ENCODE results near the gene CCR7. TPM values are rescaled to one million over a fixed set of nuclear protein-coding genes. Genes with fewer than 3 reads are reported as not detected.

CCR7 gene
- total RNA-seq, result under 1 TPM in 1 of 2 donors, not detected in 1; 0.28 TPM

DNA sequence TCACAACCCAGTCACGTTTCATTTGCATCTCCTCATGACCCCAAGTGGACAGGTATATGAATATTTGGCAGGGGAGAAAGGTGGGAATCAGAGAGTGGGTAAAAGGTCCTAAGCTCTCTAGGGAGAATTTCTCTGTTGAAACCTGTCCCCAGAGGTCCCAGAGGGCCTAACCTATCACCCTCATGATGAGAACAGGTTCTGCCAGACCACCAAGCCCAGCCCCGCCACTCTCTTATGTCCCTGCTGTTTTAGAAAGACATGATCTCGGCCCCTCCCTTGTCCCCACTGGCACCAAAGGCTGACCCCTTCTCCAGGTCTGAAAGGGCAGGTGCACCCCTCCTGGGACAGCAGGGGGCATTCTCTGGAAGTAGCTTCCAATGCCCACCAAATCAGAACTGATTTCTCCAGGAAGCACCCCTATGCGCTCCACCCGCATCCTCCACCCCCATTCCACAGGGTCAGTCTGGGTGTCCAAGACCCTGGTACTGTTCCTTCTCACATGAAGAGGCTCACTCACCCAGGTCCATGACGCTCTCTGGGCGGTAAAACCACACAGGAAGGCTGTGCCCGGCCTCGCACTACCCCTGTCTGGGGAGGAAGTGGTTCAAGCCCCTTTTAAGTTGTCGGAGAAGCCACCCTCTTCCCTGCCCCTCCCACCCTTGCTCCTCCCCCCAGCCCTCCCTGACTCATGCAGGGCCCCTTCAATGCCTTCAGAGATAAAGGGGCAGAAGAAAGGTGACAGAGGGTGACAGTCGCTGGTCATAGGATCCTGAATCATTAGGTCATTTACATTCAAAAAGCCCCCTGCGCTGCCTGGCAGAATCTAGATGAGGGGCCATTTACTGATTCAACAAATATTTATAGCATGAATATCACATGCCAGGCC is at the start of gene CCR7:
Gene CCR7 (minus strand): TSS at position 590 of the 886 bp plus-strand sequence. CDS start 63 bp downstream, at position 527.
- Histone ChIP-seq H3K27me3 (no peaks in the 10 kb centered on the region), H3K36me3 (no peaks in the 10 kb centered on the region), H3K9me3 (no peaks in the 10 kb centered on the region), H3K4me3 (no peak within 1 kb of the TSS), H3K27ac (no peak within 1 kb of the TSS), H3K4me1 (peaks cover 0 to 7% of the 10 kb centered on the region in 2 donors)
- TF ChIP-seq CTCF (IDR thresholded peaks at IDR 0.05), result no peak
- no peak for DNase-seq (ENCODE audit: low spot score)

GRCh38 chr17:40614431-40615067 is 49.3 kb upstream of the CCR7 start:
- no peaks in the 10 kb centered on the region for H3K36me3 ChIP-seq
- H3K4me3 ChIP-seq, result no peak overlapping the region
- no peaks in the 10 kb centered on the region for H3K9me3 ChIP-seq
- peaks cover 0 to under 1% of the 10 kb centered on the region in 2 donors for H3K4me1 ChIP-seq
- no peak for DNase-seq (ENCODE audit: low spot score)
- no peaks in the 10 kb centered on the region for H3K27me3 ChIP-seq
- no peak for TF ChIP-seq CTCF (IDR thresholded peaks at IDR 0.05)
- H3K27ac ChIP-seq, result no peak overlapping the region

DNA sequence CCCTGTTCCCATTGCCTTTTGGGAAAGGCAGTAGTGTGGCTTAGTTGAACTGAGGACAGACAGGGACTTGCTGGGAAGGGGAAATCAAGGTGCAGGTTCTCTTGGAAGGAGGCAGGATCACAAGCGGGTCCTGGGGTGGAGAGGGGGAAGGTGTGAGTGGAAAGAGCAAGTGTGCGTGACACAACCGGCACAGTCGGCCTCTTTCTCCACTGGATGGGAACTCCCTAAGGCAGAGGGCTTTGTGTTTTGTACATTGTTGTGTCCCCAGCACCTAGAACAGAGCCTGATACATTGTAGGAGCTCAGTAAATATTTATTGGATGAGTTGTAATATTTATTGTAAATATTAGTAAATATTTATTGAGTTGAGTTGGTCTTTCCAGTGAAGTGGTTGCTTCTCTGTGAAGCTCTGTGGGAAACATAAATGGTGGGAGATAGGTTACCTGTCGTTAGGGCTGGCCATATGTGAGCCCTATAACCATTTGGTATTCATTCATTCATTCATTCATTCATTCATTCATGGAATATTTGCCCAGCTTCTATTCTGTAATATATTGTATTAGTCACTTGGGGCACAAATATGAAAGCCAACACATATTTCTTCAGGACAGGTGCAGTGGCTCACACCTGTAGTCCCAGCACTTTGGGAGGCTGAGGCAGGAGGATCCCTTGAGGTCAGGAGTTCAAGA is 48.3 kb upstream of the CCR7 start:
- Histone ChIP-seq H3K4me3 (no peak overlapping the region), H3K27me3 (no peaks in the 10 kb centered on the region), H3K9me3 (no peaks in the 10 kb centered on the region), H3K36me3 (no peaks in the 10 kb centered on the region), H3K4me1 (no peaks in the 10 kb centered on the region), H3K27ac (no peak overlapping the region)
- no peak for DNase-seq (ENCODE audit: low spot score)
- TF ChIP-seq CTCF (IDR thresholded peaks at IDR 0.05), result no peak

GRCh38 chr17:40612599-40613244 is 47.5 kb upstream of the CCR7 start:
- Histone ChIP-seq H3K27ac (no peak overlapping the region), H3K4me1 (no peaks in the 10 kb centered on the region), H3K27me3 (no peaks in the 10 kb centered on the region), H3K4me3 (no peak overlapping the region), H3K9me3 (no peaks in the 10 kb centered on the region), H3K36me3 (no peaks in the 10 kb centered on the region)
- no peak for TF ChIP-seq CTCF (IDR thresholded peaks at IDR 0.05)
- DNase-seq (ENCODE audit: low spot score), result no peak

- TF ChIP-seq CTCF (IDR thresholded peaks at IDR 0.05), result no peak
- Histone ChIP-seq H3K4me3 (no peak overlapping the region), H3K27me3 (no peaks in the 10 kb centered on the region), H3K4me1 (no peaks in the 10 kb centered on the region), H3K9me3 (no peaks in the 10 kb centered on the region), H3K27ac (no peak overlapping the region), H3K36me3 (no peaks in the 10 kb centered on the region)
- DNase-seq (ENCODE audit: low spot score), result no peak
Measured at GRCh38 chr17:40611840-40612474, 46.7 kb upstream of the CCR7 start.

Data from right atrium auricular region (tissue), 2 donors.